WTC11 (cell line): ENCODE results near the gene ACSL1.

Experiments
- ATF6 ChIP-seq: sonication (generic); formaldehyde crosslinking; IDR thresholded peaks from 2 replicates; pipeline ENCODE4 v1.8.1; 2023; ENCODE audit warnings: mild to moderate bottlenecking, missing genetic modification reagents
- CREM ChIP-seq: sonication (generic); formaldehyde crosslinking; IDR thresholded peaks from 2 replicates; pipeline ENCODE4 v1.8.1; 2022; ENCODE audit warnings: mild to moderate bottlenecking, missing genetic modification reagents, moderate library complexity
- CTCF ChIP-seq: fragments of 200-600 bp; IDR thresholded peaks from 2 replicates; pipeline ENCODE4 v1.8.0; 2022; ENCODE audit warnings: antibody characterized with exemption
- E2F4 ChIP-seq: sonication (generic); formaldehyde crosslinking; IDR thresholded peaks from 2 replicates; pipeline ENCODE4 v1.8.1; 2022; ENCODE audit warnings: low read depth, mild to moderate bottlenecking, moderate library complexity, missing genetic modification reagents, borderline replicate concordance
- ESRRA ChIP-seq: sonication (generic); formaldehyde crosslinking; IDR thresholded peaks from 2 replicates; pipeline ENCODE4 v1.8.1; 2022; ENCODE audit warnings: mild to moderate bottlenecking, missing genetic modification reagents, borderline replicate concordance
- FOXK1 ChIP-seq: sonication (generic); formaldehyde crosslinking; IDR thresholded peaks from 2 replicates; pipeline ENCODE4 v1.8.0; 2022; ENCODE audit warnings: mild to moderate bottlenecking, moderate library complexity, missing genetic modification reagents
- MLX ChIP-seq: sonication (generic); formaldehyde crosslinking; IDR thresholded peaks from 2 replicates; pipeline ENCODE4 v1.8.1; 2023; ENCODE audit warnings: mild to moderate bottlenecking, missing genetic modification reagents, moderate library complexity
- MYBL2 ChIP-seq: sonication (generic); formaldehyde crosslinking; IDR thresholded peaks from 2 replicates; pipeline ENCODE4 v1.8.1; 2023; ENCODE audit warnings: mild to moderate bottlenecking, moderate library complexity, missing genetic modification reagents
- PREB ChIP-seq: sonication (generic); formaldehyde crosslinking; IDR thresholded peaks from 2 replicates; pipeline ENCODE4 v1.8.1; 2022; ENCODE audit warnings: mild to moderate bottlenecking, missing genetic modification reagents, moderate library complexity, borderline replicate concordance
- SMAD3 ChIP-seq: sonication (generic); formaldehyde crosslinking; IDR thresholded peaks from 2 replicates; pipeline ENCODE4 v1.8.0; 2022; ENCODE audit warnings: missing genetic modification reagents, mild to moderate bottlenecking, borderline replicate concordance
- TCF7 ChIP-seq: sonication (generic); formaldehyde crosslinking; IDR thresholded peaks from 2 replicates; pipeline ENCODE4 v1.8.0; 2022; ENCODE audit warnings: mild to moderate bottlenecking, low read depth, missing genetic modification reagents, moderate library complexity
- USF2 ChIP-seq: sonication (generic); formaldehyde crosslinking; IDR thresholded peaks from 2 replicates; pipeline ENCODE4 v1.8.1; 2023; ENCODE audit warnings: mild to moderate bottlenecking, missing genetic modification reagents, moderate library complexity
- ZBTB43 ChIP-seq: sonication (generic); formaldehyde crosslinking; IDR thresholded peaks from 2 replicates; pipeline ENCODE4 v1.8.1; 2023; ENCODE audit warnings: mild to moderate bottlenecking, missing genetic modification reagents

GRCh38 chr4:184856277-184856609 is 30.5 kb upstream of the ACSL1 start:
- TF ChIP-seq CTCF (no peak), ATF6 (CRISPR knock-in tag) (no peak), FOXK1 (no peak), TCF7 (CRISPR knock-in tag) (no peak), ESRRA (CRISPR knock-in tag) (no peak), PREB (CRISPR knock-in tag) (no peak), SMAD3 (CRISPR knock-in tag) (no peak), USF2 (no peak), E2F4 (CRISPR knock-in tag) (no peak), ZBTB43 (no peak), CREM (CRISPR knock-in tag) (no peak), MYBL2 (CRISPR knock-in tag) (no peak), MLX (CRISPR knock-in tag) (no peak)
